ENCODE measurements around the gene PARP15. TPM values are rescaled to one million over a fixed set of nuclear protein-coding genes. Genes with fewer than 3 reads are reported as not detected.
A peak's percentile ranks its signal among the peaks of the same experiment; 100 is the strongest.
"Not testable (repeated sequence)": the region's sequence is repeated elsewhere in the genome, so short reads cannot be mapped to it uniquely, and the experiment has no call there.

Gene PARP15
- total RNA-seq, 4 donors from 2014 or later: 1.2 to 2.3 (median 1.6) TPM

- Histone ChIP-seq H3K4me3 (replicated peaks in 1 of 3) (no peak overlapping the region), H3K27me3 (no peaks in the 10 kb centered on the region), H3K36me3 (peaks cover 8 to 9% of the 10 kb centered on the region in 2 donors), H3K9me3 (no peaks in the 10 kb centered on the region), H3K27ac (no peak overlapping the region), H3K4me1 (peaks cover 11 to 26% of the 10 kb centered on the region in 2 donors)
- TF ChIP-seq POLR2A (IDR thresholded peaks at IDR 0.05): no peak
- TF ChIP-seq, protein P1, sequence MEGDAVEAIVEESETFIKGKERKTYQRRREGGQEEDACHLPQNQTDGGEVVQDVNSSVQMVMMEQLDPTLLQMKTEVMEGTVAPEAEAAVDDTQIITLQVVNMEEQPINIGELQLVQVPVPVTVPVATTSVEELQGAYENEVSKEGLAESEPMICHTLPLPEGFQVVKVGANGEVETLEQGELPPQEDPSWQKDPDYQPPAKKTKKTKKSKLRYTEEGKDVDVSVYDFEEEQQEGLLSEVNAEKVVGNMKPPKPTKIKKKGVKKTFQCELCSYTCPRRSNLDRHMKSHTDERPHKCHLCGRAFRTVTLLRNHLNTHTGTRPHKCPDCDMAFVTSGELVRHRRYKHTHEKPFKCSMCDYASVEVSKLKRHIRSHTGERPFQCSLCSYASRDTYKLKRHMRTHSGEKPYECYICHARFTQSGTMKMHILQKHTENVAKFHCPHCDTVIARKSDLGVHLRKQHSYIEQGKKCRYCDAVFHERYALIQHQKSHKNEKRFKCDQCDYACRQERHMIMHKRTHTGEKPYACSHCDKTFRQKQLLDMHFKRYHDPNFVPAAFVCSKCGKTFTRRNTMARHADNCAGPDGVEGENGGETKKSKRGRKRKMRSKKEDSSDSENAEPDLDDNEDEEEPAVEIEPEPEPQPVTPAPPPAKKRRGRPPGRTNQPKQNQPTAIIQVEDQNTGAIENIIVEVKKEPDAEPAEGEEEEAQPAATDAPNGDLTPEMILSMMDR (IDR thresholded peaks at IDR 0.05): peak; percentile 14 to 79 (median 56)
- intact Hi-C loops (cut with DNase I): loop anchor here (2.0 kb wide), 1 partner anchor 120 kb away; the partner anchor contains the start of gene PARP14
- WGBS, 2 donors: 89 to 92% methylated on average over 1 of the region's 1 CpG
- peak; percentile 53 to 55 for DNase-seq
Measured at GRCh38 chr3:122560680-122561079, 16.8 kb upstream of the PARP15 start.

- TF ChIP-seq, protein P1 (IDR thresholded peaks at IDR 0.05): no peak
- no peak for TF ChIP-seq POLR2A (IDR thresholded peaks at IDR 0.05)
- Histone ChIP-seq H3K27me3 (no peaks in the 10 kb centered on the region), H3K27ac (peak overlapping the region; percentile 92 to 98 (median 97)), H3K36me3 (peaks cover 3 to 4% of the 10 kb centered on the region in 2 donors), H3K9me3 (no peaks in the 10 kb centered on the region), H3K4me1 (peaks cover 11 to 35% of the 10 kb centered on the region in 2 donors), H3K4me3 (replicated peaks in 1 of 3) (peak overlapping the region; percentile 62 to 96 (median 78))
- intact Hi-C loops (cut with DNase I): no loop called here
- WGBS, 2 donors: 74 to 77% methylated on average over 5 of the region's 5 CpGs
- no peak for DNase-seq
Measured at GRCh38 chr3:122562923-122563716, 14.3 kb upstream of the PARP15 start.

GRCh38 chr3:122563717-122564025 is 13.8 kb upstream of the PARP15 start:
- peak; percentile 31 to 47 for DNase-seq
- 24 to 26% methylated on average over 5 of the region's 5 CpGs for WGBS, 2 donors
- intact Hi-C loops (cut with DNase I): no loop called here
- no peak for TF ChIP-seq POLR2A (IDR thresholded peaks at IDR 0.05)
- TF ChIP-seq, protein P1 (IDR thresholded peaks at IDR 0.05): no peak
- H3K36me3 ChIP-seq: no peaks in the 10 kb centered on the region
- H3K9me3 ChIP-seq: no peaks in the 10 kb centered on the region
- H3K27me3 ChIP-seq: no peaks in the 10 kb centered on the region
- H3K4me3 ChIP-seq (replicated peaks in 1 of 3): peak overlapping the region; percentile 62 to 96 (median 78)
- H3K27ac ChIP-seq: peak overlapping the region; percentile 92 to 98 (median 97)
- peaks cover 15 to 39% of the 10 kb centered on the region in 2 donors for H3K4me1 ChIP-seq

GRCh38 chr3:122564155-122564912 is 13.1 kb upstream of the PARP15 start, which contains the start of the genes DTX3L and PARP9:
Gene DTX3L (plus strand): TSS chr3:122564338. CDS start chr3:122564427, 89 bp downstream.
Gene PARP9 (minus strand): TSS chr3:122564300. CDS start chr3:122559620, 4,680 bp downstream.
- Histone ChIP-seq H3K27me3 (no peaks in the 10 kb centered on the region), H3K4me3 (replicated peaks in 1 of 3) (peak within 1 kb of the TSS; percentile 62 to 96 (median 78)), H3K36me3 (no peaks in the 10 kb centered on the region), H3K4me1 (peaks cover 20 to 45% of the 10 kb centered on the region in 2 donors), H3K27ac (peak within 1 kb of the TSS; percentile 92 to 98 (median 97)), H3K9me3 (no peaks in the 10 kb centered on the region)
- peak; percentile 14 to 84 for TF ChIP-seq POLR2A (IDR thresholded peaks at IDR 0.05)
- TF ChIP-seq, protein P1 (IDR thresholded peaks at IDR 0.05): no peak
- 0 to 1% methylated on average over 18 to 44 of the region's 56 CpGs for WGBS, 2 donors
- intact Hi-C loops (cut with DNase I): no loop called here
- peak; percentile 83 to 87 for DNase-seq

DNA sequence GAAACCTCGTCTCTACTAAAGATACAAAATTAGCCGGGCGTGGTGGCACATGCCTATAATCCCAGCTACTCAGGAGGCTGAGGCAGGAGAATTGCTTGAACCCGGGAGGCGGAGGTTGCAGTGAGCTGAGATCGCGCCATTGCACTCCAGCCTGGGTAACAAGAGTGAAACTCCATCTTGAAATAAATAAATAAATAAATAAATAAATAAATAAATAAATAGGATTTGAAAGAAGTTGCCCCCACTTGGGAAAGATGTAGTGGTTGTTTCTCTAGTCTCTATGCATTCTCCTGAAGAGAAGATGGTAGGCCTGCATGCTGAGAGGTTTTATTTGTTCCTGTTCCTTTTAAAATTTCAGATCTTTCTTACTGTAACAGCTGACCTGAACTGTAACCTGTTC is 9.3 kb upstream of the PARP15 start:
- H3K4me3 ChIP-seq (replicated peaks in 1 of 3); DNase-seq; intact Hi-C loops (cut with DNase I); H3K9me3 ChIP-seq; H3K36me3 ChIP-seq; H3K27me3 ChIP-seq: not testable (repeated sequence)
- 94 to 98% methylated on average over 7 of the region's 7 CpGs for WGBS, 2 donors
- H3K27ac ChIP-seq: peak overlapping the region; percentile 66 to 82 (median 82)
- peaks cover 24 to 45% of the 10 kb centered on the region in 2 donors for H3K4me1 ChIP-seq
